BLaER1 (cell line): ENCODE data around the gene RGMA.

Experiments
- H3K27ac ChIP-seq: shearing (Covaris generic); formaldehyde crosslinking; 2 replicates; pipeline ENCODE4 v1.8.1; 2022
- H3K27me3 ChIP-seq: shearing (Covaris generic); formaldehyde crosslinking; 2 replicates; pipeline ENCODE4 v1.8.1; 2022
- H3K36me3 ChIP-seq: shearing (Covaris generic); formaldehyde crosslinking; 2 replicates; pipeline ENCODE4 v1.8.1; 2022
- H3K4me1 ChIP-seq: shearing (Covaris generic); formaldehyde crosslinking; 2 replicates; pipeline ENCODE4 v1.8.1; 2022
- H3K4me2 ChIP-seq: shearing (Covaris generic); formaldehyde crosslinking; 2 replicates; pipeline ENCODE4 v1.8.1; 2022
- H3K4me3 ChIP-seq: shearing (Covaris generic); formaldehyde crosslinking; 2 replicates; pipeline ENCODE4 v1.8.1; 2022
- H3K9ac ChIP-seq: shearing (Covaris generic); formaldehyde crosslinking; 2 replicates; pipeline ENCODE4 v1.8.1; 2022
- H3K9me3 ChIP-seq: shearing (Covaris generic); formaldehyde crosslinking; 2 replicates; pipeline ENCODE4 v1.8.1; 2022
- H4K20me1 ChIP-seq: shearing (Covaris generic); formaldehyde crosslinking; 2 replicates; pipeline ENCODE4 v1.8.1; 2022
- Cebpa-rat ChIP-seq: shearing (Covaris generic); IDR thresholded peaks from 2 replicates; pipeline ENCODE4 v1.8.1; 2022

Gene RGMA

DNA sequence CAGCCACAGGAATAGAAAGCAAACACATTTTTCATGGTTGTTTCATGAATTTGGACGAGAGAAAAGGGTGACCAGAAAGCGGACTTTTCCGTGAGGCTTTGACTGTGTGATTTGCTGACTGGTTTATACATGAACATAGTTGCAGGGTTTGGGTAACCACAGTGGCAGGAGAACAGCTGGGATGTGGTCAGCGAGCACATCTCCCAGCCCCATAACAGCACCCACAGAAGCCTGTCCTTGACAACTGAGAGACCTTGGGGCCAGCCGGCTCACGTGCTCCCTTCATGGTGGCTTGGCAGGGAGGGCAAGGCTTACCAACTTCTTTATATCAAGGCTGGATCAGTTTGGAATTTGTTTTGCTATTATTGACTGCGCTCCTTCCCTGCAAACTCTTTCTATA lies 13.2 kb upstream of the RGMA start:
- no peaks in the 10 kb centered on the region for H4K20me1 ChIP-seq
- H3K36me3 ChIP-seq: peaks cover 4% of the 10 kb centered on the region; the same call in 1 of the 2 replicates
- H3K9ac ChIP-seq: no peak overlapping the region
- no peak overlapping the region for H3K4me3 ChIP-seq
- TF ChIP-seq Cebpa-rat: no peak
- H3K27me3 ChIP-seq: no peaks in the 10 kb centered on the region
- H3K4me2 ChIP-seq: no peak overlapping the region
- H3K27ac ChIP-seq: no peak overlapping the region
- peaks cover 12% of the 10 kb centered on the region for H3K9me3 ChIP-seq
- peaks cover 16% of the 10 kb centered on the region for H3K4me1 ChIP-seq

DNA sequence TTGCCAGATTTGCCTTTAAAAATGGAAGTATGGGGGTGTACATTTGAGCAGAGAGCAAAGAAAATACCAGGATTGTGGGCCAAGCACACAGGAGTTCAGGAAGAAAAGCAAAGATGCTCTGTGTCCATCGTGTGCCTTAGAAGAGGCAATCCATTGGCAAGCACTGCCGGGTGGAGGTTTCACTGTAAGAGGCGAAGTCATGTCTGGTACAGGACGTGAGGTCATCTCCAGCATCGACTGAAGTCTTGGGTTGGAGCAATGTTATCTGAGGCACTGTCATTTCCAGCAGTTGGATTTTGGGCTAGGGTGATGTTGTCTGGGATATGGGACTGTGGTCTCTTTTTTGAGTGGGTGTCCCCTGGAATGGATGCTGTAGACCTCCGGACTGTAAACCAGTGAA lies 4.8 kb upstream of the RGMA start:
- Histone ChIP-seq H3K27ac (no peak overlapping the region), H3K27me3 (no peaks in the 10 kb centered on the region), H3K9me3 (no peaks in the 10 kb centered on the region), H3K36me3 (no peaks in the 10 kb centered on the region), H3K4me3 (no peak overlapping the region), H3K4me1 (peaks cover 43% of the 10 kb centered on the region), H4K20me1 (no peaks in the 10 kb centered on the region), H3K4me2 (peak overlapping the region; percentile 82), H3K9ac (no peak overlapping the region)
- TF ChIP-seq Cebpa-rat: no peak

DNA sequence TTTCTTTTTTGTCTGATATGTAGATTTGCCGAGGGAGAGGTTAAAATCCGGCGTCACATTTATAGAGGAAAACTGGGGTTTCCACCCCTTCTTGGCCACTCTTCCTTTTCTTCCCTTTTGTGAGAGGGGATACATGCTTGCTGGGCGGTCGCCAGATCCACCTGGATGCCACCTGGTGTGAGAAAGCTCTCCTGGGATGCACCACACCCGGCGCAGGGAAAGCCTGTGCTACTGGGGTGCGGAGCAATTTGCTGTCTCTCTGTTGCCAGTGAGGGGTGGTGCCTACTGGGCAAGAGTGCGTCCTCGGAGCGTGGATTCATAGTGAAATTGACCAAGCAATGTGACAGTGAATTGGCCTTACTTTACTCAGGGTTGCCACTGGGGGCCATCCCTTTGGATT lies 2.5 kb upstream of the RGMA start:
- H4K20me1 ChIP-seq: peaks cover 13% of the 10 kb centered on the region
- no peak for TF ChIP-seq Cebpa-rat
- H3K27ac ChIP-seq: peak overlapping the region; percentile 83
- peaks cover 4% of the 10 kb centered on the region for H3K36me3 ChIP-seq
- peak overlapping the region; percentile 82; the same call in 1 of the 2 replicates for H3K9ac ChIP-seq
- H3K9me3 ChIP-seq: no peaks in the 10 kb centered on the region
- peaks cover 52% of the 10 kb centered on the region for H3K4me1 ChIP-seq
- H3K4me3 ChIP-seq: peak overlapping the region; percentile 88; the same call in 1 of the 2 replicates
- no peaks in the 10 kb centered on the region for H3K27me3 ChIP-seq
- H3K4me2 ChIP-seq: peak overlapping the region; percentile 82

GRCh38 chr15:93089727-93090305 lies 805 bp upstream of the RGMA start:
- peaks cover 29% of the 10 kb centered on the region for H4K20me1 ChIP-seq
- no peaks in the 10 kb centered on the region for H3K27me3 ChIP-seq
- peak overlapping the region; percentile 83 for H3K27ac ChIP-seq
- peaks cover 69% of the 10 kb centered on the region for H3K4me1 ChIP-seq
- peak overlapping the region; percentile 82 for H3K4me2 ChIP-seq
- no peak for TF ChIP-seq Cebpa-rat
- H3K9me3 ChIP-seq: no peaks in the 10 kb centered on the region
- H3K4me3 ChIP-seq: peak overlapping the region; percentile 88
- H3K9ac ChIP-seq: peak overlapping the region; percentile 82
- H3K36me3 ChIP-seq: peaks cover 20% of the 10 kb centered on the region

DNA sequence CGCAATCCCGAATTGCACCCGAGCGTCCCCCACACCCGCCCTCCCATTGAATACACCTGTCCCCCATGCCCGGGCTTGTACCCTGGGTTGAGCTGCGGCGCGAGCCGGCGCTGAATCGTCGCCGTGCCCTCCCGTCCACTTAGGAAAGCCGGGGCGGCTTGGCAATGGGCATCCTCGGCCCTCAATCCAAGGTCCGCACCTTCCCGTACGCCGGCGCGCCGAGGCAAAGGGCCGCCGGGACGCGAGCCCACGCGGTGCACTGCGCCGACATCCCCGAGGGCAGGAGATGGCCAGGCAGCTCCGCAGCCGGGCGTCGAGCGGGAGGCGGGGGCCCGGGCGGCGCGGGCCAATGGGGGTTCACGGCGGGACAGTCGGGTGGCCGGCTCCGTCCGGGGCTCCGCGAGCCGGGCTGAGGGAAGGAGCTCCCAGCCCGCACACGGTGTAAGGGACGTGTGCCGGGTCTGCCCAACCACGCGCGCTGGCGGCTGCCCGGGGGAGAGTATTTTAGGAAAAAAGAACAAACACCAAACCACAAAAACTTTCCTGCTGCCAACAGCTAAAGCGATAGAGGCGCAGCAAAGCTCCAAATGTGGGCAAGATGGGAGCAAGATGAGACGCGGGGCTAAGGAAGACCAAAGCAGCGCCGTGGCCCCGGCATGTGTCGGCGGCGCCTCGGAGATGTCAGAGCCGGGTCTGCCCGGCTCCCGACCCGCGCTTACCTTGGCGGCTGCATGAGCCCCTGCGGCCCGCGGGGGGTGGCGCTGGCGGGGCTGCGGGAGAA lies 621 bp downstream of the RGMA start:
- Histone ChIP-seq H3K9me3 (no peaks in the 10 kb centered on the region), H3K9ac (peak overlapping the region; percentile 89), H3K27me3 (no peaks in the 10 kb centered on the region), H3K4me2 (peak overlapping the region; percentile 98), H3K27ac (peak overlapping the region; percentile 89), H3K4me3 (peak overlapping the region; percentile 88), H3K4me1 (peaks cover 73% of the 10 kb centered on the region), H3K36me3 (peaks cover 34% of the 10 kb centered on the region), H4K20me1 (peaks cover 44% of the 10 kb centered on the region)
- TF ChIP-seq Cebpa-rat: no peak

GRCh38 chr15:93087825-93088199 lies 1.2 kb downstream of the RGMA start:
- Histone ChIP-seq H3K9me3 (no peaks in the 10 kb centered on the region), H3K4me2 (peak overlapping the region; percentile 98), H4K20me1 (peaks cover 49% of the 10 kb centered on the region), H3K27ac (peak overlapping the region; percentile 89), H3K36me3 (peaks cover 40% of the 10 kb centered on the region), H3K4me1 (peaks cover 71% of the 10 kb centered on the region), H3K27me3 (no peaks in the 10 kb centered on the region), H3K4me3 (peak overlapping the region; percentile 88), H3K9ac (peak overlapping the region; percentile 89)
- TF ChIP-seq Cebpa-rat: no peak

DNA sequence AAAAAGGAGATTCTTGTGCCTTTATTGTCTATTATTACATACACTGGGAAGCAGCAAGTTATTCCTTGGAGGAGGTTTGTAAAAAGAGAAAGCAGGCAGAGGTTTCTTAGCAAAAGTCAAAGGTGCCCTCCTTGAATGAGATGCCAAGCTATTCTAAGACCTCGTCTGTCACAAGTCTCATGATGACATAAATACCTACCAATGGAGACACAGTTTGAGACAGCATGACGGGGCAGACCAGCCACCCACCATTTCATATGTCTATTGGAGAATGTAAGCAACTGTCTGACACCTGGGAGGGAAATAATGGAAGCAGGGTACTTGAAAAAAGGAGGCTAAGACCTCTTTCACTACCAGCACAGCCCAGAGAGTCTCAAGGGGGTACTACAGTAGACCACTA lies 2.2 kb downstream of the RGMA start:
- Histone ChIP-seq H4K20me1 (peaks cover 60% of the 10 kb centered on the region), H3K4me2 (peak overlapping the region; percentile 98), H3K27ac (peak overlapping the region; percentile 89), H3K4me1 (peaks cover 61% of the 10 kb centered on the region), H3K9me3 (no peaks in the 10 kb centered on the region), H3K9ac (peak overlapping the region; percentile 89), H3K36me3 (peaks cover 50% of the 10 kb centered on the region), H3K4me3 (peak overlapping the region; percentile 88), H3K27me3 (no peaks in the 10 kb centered on the region)
- TF ChIP-seq Cebpa-rat: no peak

GRCh38 chr15:93085692-93086091 lies 3.3 kb downstream of the RGMA start:
- Histone ChIP-seq H3K9ac (0 out of 2 replicates have a peak overlapping the region, but pooled peaks have one; percentile 25), H3K4me2 (peak overlapping the region; percentile 98), H3K9me3 (no peaks in the 10 kb centered on the region), H3K36me3 (peaks cover 60% of the 10 kb centered on the region), H3K4me3 (no peak overlapping the region; the same call in 1 of the 2 replicates), H3K27ac (no peak overlapping the region), H3K27me3 (no peaks in the 10 kb centered on the region), H3K4me1 (peaks cover 50% of the 10 kb centered on the region), H4K20me1 (peaks cover 71% of the 10 kb centered on the region)
- TF ChIP-seq Cebpa-rat: no peak

- Histone ChIP-seq H3K36me3 (peaks cover 82% of the 10 kb centered on the region), H3K27me3 (no peaks in the 10 kb centered on the region), H3K4me2 (no peak overlapping the region), H3K4me3 (no peak overlapping the region), H3K27ac (no peak overlapping the region), H3K9me3 (no peaks in the 10 kb centered on the region), H3K4me1 (peaks cover 58% of the 10 kb centered on the region), H3K9ac (no peak overlapping the region), H4K20me1 (peaks cover 99% of the 10 kb centered on the region)
- no peak for TF ChIP-seq Cebpa-rat
Measured at GRCh38 chr15:93082861-93083260, 6.2 kb downstream of the RGMA start.

GRCh38 chr15:93081399-93081798 lies 7.6 kb downstream of the RGMA start:
- TF ChIP-seq Cebpa-rat: no peak
- Histone ChIP-seq H3K9ac (no peak overlapping the region), H3K4me2 (no peak overlapping the region), H3K4me1 (peaks cover 62% of the 10 kb centered on the region), H3K9me3 (no peaks in the 10 kb centered on the region), H3K36me3 (peaks cover 91% of the 10 kb centered on the region), H4K20me1 (peaks cover 100% of the 10 kb centered on the region), H3K27me3 (no peaks in the 10 kb centered on the region), H3K27ac (no peak overlapping the region), H3K4me3 (no peak overlapping the region)
